ENCODE data around the gene ITLN1.
A peak's percentile ranks its signal among the peaks of the same experiment; 100 is the strongest.

The ITLN1 gene

DNA sequence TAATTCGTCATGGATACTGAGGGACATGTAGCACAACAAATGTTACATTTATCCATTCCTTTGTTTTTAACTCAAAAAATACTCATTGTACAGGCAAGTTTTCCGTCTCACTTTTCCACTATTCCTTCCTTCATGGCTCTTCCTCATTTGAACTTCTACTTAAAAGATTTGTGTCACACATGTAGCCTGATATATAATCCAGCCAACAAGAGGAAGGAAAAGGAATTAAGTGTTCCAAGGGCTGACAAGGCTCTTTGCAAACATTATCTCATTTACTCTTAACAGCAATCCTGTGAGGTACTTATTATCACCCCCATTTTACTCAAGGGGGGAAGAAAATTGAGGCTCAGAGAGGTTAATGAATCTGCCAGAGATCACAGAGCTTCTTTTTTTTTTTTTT is 45.2 kb downstream of the ITLN1 start:
- no peak for TF ChIP-seq POLR2AphosphoS5 (IDR thresholded peaks at IDR 0.05; ENCODE audit: low read depth)
- no peak for TF ChIP-seq GABPA (IDR thresholded peaks at IDR 0.05; ENCODE audit: low read depth)
- TF ChIP-seq, protein P1, sequence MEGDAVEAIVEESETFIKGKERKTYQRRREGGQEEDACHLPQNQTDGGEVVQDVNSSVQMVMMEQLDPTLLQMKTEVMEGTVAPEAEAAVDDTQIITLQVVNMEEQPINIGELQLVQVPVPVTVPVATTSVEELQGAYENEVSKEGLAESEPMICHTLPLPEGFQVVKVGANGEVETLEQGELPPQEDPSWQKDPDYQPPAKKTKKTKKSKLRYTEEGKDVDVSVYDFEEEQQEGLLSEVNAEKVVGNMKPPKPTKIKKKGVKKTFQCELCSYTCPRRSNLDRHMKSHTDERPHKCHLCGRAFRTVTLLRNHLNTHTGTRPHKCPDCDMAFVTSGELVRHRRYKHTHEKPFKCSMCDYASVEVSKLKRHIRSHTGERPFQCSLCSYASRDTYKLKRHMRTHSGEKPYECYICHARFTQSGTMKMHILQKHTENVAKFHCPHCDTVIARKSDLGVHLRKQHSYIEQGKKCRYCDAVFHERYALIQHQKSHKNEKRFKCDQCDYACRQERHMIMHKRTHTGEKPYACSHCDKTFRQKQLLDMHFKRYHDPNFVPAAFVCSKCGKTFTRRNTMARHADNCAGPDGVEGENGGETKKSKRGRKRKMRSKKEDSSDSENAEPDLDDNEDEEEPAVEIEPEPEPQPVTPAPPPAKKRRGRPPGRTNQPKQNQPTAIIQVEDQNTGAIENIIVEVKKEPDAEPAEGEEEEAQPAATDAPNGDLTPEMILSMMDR (IDR thresholded peaks at IDR 0.05; ENCODE audit: insufficient read depth, low read length): no peak
- TF ChIP-seq SPI1 (IDR thresholded peaks at IDR 0.05; ENCODE audit: borderline replicate concordance, low read depth): no peak
- TF ChIP-seq, protein P2, sequence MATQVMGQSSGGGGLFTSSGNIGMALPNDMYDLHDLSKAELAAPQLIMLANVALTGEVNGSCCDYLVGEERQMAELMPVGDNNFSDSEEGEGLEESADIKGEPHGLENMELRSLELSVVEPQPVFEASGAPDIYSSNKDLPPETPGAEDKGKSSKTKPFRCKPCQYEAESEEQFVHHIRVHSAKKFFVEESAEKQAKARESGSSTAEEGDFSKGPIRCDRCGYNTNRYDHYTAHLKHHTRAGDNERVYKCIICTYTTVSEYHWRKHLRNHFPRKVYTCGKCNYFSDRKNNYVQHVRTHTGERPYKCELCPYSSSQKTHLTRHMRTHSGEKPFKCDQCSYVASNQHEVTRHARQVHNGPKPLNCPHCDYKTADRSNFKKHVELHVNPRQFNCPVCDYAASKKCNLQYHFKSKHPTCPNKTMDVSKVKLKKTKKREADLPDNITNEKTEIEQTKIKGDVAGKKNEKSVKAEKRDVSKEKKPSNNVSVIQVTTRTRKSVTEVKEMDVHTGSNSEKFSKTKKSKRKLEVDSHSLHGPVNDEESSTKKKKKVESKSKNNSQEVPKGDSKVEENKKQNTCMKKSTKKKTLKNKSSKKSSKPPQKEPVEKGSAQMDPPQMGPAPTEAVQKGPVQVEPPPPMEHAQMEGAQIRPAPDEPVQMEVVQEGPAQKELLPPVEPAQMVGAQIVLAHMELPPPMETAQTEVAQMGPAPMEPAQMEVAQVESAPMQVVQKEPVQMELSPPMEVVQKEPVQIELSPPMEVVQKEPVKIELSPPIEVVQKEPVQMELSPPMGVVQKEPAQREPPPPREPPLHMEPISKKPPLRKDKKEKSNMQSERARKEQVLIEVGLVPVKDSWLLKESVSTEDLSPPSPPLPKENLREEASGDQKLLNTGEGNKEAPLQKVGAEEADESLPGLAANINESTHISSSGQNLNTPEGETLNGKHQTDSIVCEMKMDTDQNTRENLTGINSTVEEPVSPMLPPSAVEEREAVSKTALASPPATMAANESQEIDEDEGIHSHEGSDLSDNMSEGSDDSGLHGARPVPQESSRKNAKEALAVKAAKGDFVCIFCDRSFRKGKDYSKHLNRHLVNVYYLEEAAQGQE (IDR thresholded peaks at IDR 0.05; ENCODE audit: insufficient replicate concordance, low read depth): no peak
- H3K27me3 ChIP-seq (ENCODE audit: insufficient read depth, poor library complexity, severe bottlenecking): no peaks in the 10 kb centered on the region

DNA sequence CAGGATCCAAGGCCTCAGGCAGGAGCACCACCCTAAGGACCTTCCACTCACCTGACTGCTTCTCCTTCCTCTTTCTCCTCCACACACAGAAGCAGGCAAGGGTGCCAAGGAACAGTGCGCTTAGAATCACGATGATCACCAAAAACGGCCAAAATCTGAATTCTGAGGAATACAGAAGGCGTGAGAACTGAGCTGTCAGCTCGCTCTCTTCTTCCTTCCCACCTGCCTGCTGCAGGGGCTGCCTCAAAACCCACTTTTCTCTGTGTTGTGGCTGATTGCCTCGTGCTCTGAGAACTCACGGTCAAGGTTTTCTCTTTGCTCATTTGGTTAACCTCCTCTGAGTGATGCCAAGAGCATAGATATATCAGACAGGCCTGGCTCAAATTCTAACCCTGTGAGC is 46.1 kb downstream of the ITLN1 start:
- no peak for DNase-seq (ENCODE audit: low read depth in 1 of 2, low spot score in 1 of 2)
- no peaks in the 10 kb centered on the region for H3K27me3 ChIP-seq (ENCODE audit: insufficient read depth, poor library complexity, severe bottlenecking)
- no peak overlapping the region for H3K4me3 ChIP-seq (replicated peaks; ENCODE audit: insufficient read depth, low read length)
- no peak overlapping the region for H3K27ac ChIP-seq (replicated peaks)
- no peak for TF ChIP-seq GABPA (IDR thresholded peaks at IDR 0.05; ENCODE audit: low read depth)
- no peak for TF ChIP-seq POLR2AphosphoS5 (IDR thresholded peaks at IDR 0.05; ENCODE audit: low read depth)
- no peak for TF ChIP-seq SPI1 (IDR thresholded peaks at IDR 0.05; ENCODE audit: borderline replicate concordance, low read depth)
- TF ChIP-seq, protein P1 (IDR thresholded peaks at IDR 0.05; ENCODE audit: insufficient read depth, low read length): no peak
- TF ChIP-seq, protein P2 (IDR thresholded peaks at IDR 0.05; ENCODE audit: insufficient replicate concordance, low read depth): no peak

More for the DNA sequence above, 45.2 kb downstream of the ITLN1 start:
- DNase-seq (ENCODE audit: low read depth in 1 of 2, low spot score in 1 of 2): no peak
- Histone ChIP-seq H3K4me3 (replicated peaks; ENCODE audit: insufficient read depth, low read length) (no peak overlapping the region), H3K27ac (replicated peaks) (no peak overlapping the region)

DNA sequence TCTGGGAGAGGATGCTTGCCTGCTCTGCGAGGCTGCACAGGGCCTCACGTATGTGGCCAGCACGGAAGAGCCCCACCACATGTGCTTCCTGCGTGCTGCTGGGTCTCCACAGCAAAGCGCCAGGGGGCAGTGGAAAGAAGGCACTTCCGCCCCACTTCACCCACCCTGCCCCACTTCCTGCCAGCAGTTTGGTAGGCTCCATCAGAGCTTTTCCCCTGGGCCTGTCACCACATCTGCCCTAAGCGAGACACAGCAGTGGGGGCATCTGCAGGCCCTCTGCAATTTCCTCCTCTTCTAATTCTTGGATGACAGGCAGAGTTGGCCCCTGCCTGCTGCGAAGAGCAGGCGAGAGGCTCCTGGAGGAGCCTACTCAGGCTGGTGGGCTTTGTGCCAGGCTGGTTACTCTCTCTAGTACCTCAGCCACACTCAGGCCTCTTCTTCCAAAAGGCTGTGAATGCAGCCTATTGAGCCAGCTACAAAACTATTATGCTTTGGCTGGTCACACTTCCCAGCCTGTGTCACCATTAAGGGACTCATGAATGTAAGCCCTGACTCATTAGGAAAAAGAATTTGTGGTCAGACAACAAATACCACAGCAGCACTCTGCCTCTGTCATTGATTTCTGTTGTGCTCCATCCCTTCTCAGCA is 47.3 kb downstream of the ITLN1 start:
- peak; percentile 69 for TF ChIP-seq POLR2AphosphoS5 (IDR thresholded peaks at IDR 0.05; ENCODE audit: low read depth)
- peak; percentile 76; the same call in 1 of the 2 replicates for TF ChIP-seq SPI1 (IDR thresholded peaks at IDR 0.05; ENCODE audit: borderline replicate concordance, low read depth)
- peak; percentile 74 for TF ChIP-seq GABPA (IDR thresholded peaks at IDR 0.05; ENCODE audit: low read depth)
- TF ChIP-seq, protein P2 (IDR thresholded peaks at IDR 0.05; ENCODE audit: insufficient replicate concordance, low read depth): no peak
- peak overlapping the region; percentile 54 for H3K27ac ChIP-seq (replicated peaks)
- peak in 1 of 2 experiments; percentile 82 for DNase-seq (ENCODE audit: low read depth in 1 of 2, low spot score in 1 of 2)
- no peaks in the 10 kb centered on the region for H3K27me3 ChIP-seq (ENCODE audit: insufficient read depth, poor library complexity, severe bottlenecking)
- no peak overlapping the region for H3K4me3 ChIP-seq (replicated peaks; ENCODE audit: insufficient read depth, low read length)

All from HL-60 (cell line).